ENCODE data around the gene ZBTB12. TPM values are rescaled to one million over a fixed set of nuclear protein-coding genes. Genes with fewer than 3 reads are reported as not detected.

Gene ZBTB12
- total and polyA plus RNA-seq, 2 donors from 2014 or later: 2.5 to 3.4 TPM

DNA sequence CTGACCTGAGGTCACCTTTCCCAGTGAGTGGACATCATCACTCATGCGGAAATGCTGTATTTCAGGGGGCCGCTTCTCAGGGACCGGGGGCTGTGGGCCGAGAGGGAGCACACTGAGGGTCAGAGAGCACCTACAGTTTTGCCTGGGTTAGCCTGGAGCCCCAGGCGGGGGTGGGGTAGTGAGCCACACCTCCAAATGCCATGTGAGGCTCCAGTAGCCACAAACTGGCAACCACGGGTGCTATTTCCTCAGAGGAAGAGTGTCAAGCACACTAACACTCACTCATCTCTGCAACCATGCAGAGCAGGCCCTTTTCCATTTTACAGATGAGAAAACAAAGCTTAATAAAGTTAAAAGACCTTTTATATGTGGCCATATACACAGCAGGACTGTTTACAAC lies 9.1 kb downstream of the ZBTB12 start:
- H3K27ac ChIP-seq (ENCODE audit: low read depth in 2 of 2, low read length in 2 of 2): no peak overlapping the region
- H3K36me3 ChIP-seq (ENCODE audit: control insufficient read depth in 2 of 3, insufficient read depth in 3 of 3, low read length in 3 of 3): peaks cover 8 to 21% (median 10%) of the 10 kb centered on the region in 3 donors
- FAIRE-seq: no peak
- DNase-seq: peak in 1 of 5 donors; percentile 69
- no peak overlapping the region for H3K9ac ChIP-seq (ENCODE audit: low read length in 3 of 3)
- no peak overlapping the region for H3K4me3 ChIP-seq (ENCODE audit: low read length in 3 of 3)
- peaks cover 0 to 3% (median 0%) of the 10 kb centered on the region in 3 donors for H3K4me1 ChIP-seq (ENCODE audit: control insufficient read depth in 2 of 3, insufficient read depth in 2 of 3, low read depth in 1 of 3, low read length in 3 of 3)
- TF ChIP-seq, protein P1, sequence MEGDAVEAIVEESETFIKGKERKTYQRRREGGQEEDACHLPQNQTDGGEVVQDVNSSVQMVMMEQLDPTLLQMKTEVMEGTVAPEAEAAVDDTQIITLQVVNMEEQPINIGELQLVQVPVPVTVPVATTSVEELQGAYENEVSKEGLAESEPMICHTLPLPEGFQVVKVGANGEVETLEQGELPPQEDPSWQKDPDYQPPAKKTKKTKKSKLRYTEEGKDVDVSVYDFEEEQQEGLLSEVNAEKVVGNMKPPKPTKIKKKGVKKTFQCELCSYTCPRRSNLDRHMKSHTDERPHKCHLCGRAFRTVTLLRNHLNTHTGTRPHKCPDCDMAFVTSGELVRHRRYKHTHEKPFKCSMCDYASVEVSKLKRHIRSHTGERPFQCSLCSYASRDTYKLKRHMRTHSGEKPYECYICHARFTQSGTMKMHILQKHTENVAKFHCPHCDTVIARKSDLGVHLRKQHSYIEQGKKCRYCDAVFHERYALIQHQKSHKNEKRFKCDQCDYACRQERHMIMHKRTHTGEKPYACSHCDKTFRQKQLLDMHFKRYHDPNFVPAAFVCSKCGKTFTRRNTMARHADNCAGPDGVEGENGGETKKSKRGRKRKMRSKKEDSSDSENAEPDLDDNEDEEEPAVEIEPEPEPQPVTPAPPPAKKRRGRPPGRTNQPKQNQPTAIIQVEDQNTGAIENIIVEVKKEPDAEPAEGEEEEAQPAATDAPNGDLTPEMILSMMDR (IDR thresholded peaks at IDR 0.05; ENCODE audit: borderline replicate concordance, extremely low read depth, insufficient read depth): no peak
- no peaks in the 10 kb centered on the region for H3K27me3 ChIP-seq (ENCODE audit: control insufficient read depth, insufficient read depth, low read length)
- intact Hi-C loops (cut with DNase I): no loop called here
- no peaks in the 10 kb centered on the region for H3K9me3 ChIP-seq (ENCODE audit: control insufficient read depth in 2 of 3, insufficient read depth in 1 of 3, low read length in 3 of 3)

DNA sequence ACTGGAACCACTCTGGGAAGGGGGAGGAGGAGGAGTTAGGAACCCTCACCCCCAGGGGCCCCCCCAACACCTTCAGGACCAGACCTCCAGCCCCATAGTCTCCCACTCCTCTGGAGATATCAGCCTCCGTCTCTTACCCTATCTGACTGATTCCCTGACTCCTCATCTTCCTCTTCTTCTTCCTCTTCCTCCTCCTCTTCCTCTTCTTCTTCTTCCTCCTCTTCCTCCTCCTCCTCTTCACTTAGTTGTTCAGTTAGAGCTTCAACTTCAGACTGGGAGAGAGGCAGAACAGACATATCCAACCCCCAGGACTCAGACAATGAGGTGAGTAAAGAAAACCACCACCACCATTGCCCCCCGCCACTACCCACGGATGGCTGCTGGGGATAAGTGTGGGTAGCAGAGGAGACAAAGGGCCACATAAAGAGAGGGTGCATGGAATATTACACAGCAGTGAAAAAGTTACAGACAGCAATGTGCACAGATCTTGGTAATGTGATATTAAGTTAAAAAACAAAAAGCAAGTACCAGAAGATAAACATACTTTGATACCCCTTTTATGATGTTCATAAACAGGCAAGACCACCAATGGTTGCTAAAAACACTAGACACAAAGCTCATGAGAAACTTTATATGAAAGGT lies 12.4 kb downstream of the ZBTB12 start:
- DNase-seq: no peak
- intact Hi-C loops (cut with DNase I): no loop called here
- Histone ChIP-seq H3K4me1 (ENCODE audit: control insufficient read depth in 2 of 3, insufficient read depth in 2 of 3, low read depth in 1 of 3, low read length in 3 of 3) (no peaks in the 10 kb centered on the region), H3K9ac (ENCODE audit: low read length in 3 of 3) (no peak overlapping the region), H3K9me3 (ENCODE audit: control insufficient read depth in 2 of 3, insufficient read depth in 1 of 3, low read length in 3 of 3) (no peaks in the 10 kb centered on the region), H3K36me3 (ENCODE audit: control insufficient read depth in 2 of 3, insufficient read depth in 3 of 3, low read length in 3 of 3) (peaks cover 8 to 32% (median 16%) of the 10 kb centered on the region in 3 donors), H3K4me3 (ENCODE audit: low read length in 3 of 3) (no peak overlapping the region), H3K27ac (ENCODE audit: low read depth in 2 of 2, low read length in 2 of 2) (no peak overlapping the region), H3K27me3 (ENCODE audit: control insufficient read depth, insufficient read depth, low read length) (no peaks in the 10 kb centered on the region)
- TF ChIP-seq, protein P1 (IDR thresholded peaks at IDR 0.05; ENCODE audit: borderline replicate concordance, extremely low read depth, insufficient read depth): no peak
- FAIRE-seq: no peak

GRCh38 chr6:31888276-31889258 lies 13.3 kb downstream of the ZBTB12 start:
- peaks cover 8 to 40% (median 18%) of the 10 kb centered on the region in 3 donors for H3K36me3 ChIP-seq (ENCODE audit: control insufficient read depth in 2 of 3, insufficient read depth in 3 of 3, low read length in 3 of 3)
- no peak for FAIRE-seq
- no peak overlapping the region for H3K27ac ChIP-seq (ENCODE audit: low read depth in 2 of 2, low read length in 2 of 2)
- H3K4me3 ChIP-seq (ENCODE audit: low read length in 3 of 3): no peak overlapping the region
- DNase-seq: peak in 1 of 5 donors; percentile 64
- no peaks in the 10 kb centered on the region for H3K27me3 ChIP-seq (ENCODE audit: control insufficient read depth, insufficient read depth, low read length)
- no peak overlapping the region for H3K9ac ChIP-seq (ENCODE audit: low read length in 3 of 3)
- TF ChIP-seq, protein P1 (IDR thresholded peaks at IDR 0.05; ENCODE audit: borderline replicate concordance, extremely low read depth, insufficient read depth): peak; percentile 64
- intact Hi-C loops (cut with DNase I): no loop called here
- H3K4me1 ChIP-seq (ENCODE audit: control insufficient read depth in 2 of 3, insufficient read depth in 2 of 3, low read depth in 1 of 3, low read length in 3 of 3): no peaks in the 10 kb centered on the region
- H3K9me3 ChIP-seq (ENCODE audit: control insufficient read depth in 2 of 3, insufficient read depth in 1 of 3, low read length in 3 of 3): no peaks in the 10 kb centered on the region
